ENCODE measurements around the gene IMMP1L. TPM values are rescaled to one million over a fixed set of nuclear protein-coding genes. Genes with fewer than 3 reads are reported as not detected.

The IMMP1L gene
- total RNA-seq, 1 donor from 2014 or later = 56.7 TPM

- H3K27ac Mint-ChIP-seq = no peak overlapping the region
Measured at GRCh38 chr11:31419669-31420068, 89.8 kb downstream of the IMMP1L start.

GRCh38 chr11:31419138-31419537, 90.3 kb downstream of the IMMP1L start:
- no peak overlapping the region for H3K27ac Mint-ChIP-seq
- no peak for DNase-seq (ENCODE audit: low spot score, unreplicated experiment)
- H3K4me1 Mint-ChIP-seq (ENCODE audit: low read depth) = peaks cover 26% of the 10 kb centered on the region
- no peaks in the 10 kb centered on the region for H3K27me3 Mint-ChIP-seq
- H3K9me3 Mint-ChIP-seq (ENCODE audit: low read depth) = no peaks in the 10 kb centered on the region
- H3K36me3 Mint-ChIP-seq (ENCODE audit: insufficient read depth) = peaks cover 7% of the 10 kb centered on the region
- H3K4me3 Mint-ChIP-seq (ENCODE audit: low read depth) = no peak overlapping the region
- no peak for TF ChIP-seq CTCF (IDR thresholded peaks at IDR 0.05; ENCODE audit: unreplicated experiment)

More at GRCh38 chr11:31419669-31420068, 89.8 kb downstream of the IMMP1L start:
- no peak for DNase-seq (ENCODE audit: low spot score, unreplicated experiment)
- TF ChIP-seq CTCF (IDR thresholded peaks at IDR 0.05; ENCODE audit: unreplicated experiment) = no peak
- H3K4me1 Mint-ChIP-seq (ENCODE audit: low read depth) = peaks cover 26% of the 10 kb centered on the region
- no peak overlapping the region for H3K4me3 Mint-ChIP-seq (ENCODE audit: low read depth)
- H3K27me3 Mint-ChIP-seq = no peaks in the 10 kb centered on the region
- H3K36me3 Mint-ChIP-seq (ENCODE audit: insufficient read depth) = peaks cover 3% of the 10 kb centered on the region
- H3K9me3 Mint-ChIP-seq (ENCODE audit: low read depth) = no peaks in the 10 kb centered on the region

- H3K4me1 Mint-ChIP-seq (ENCODE audit: low read depth) = peaks cover 26% of the 10 kb centered on the region
- no peak for TF ChIP-seq CTCF (IDR thresholded peaks at IDR 0.05; ENCODE audit: unreplicated experiment)
- no peaks in the 10 kb centered on the region for H3K9me3 Mint-ChIP-seq (ENCODE audit: low read depth)
Measured at GRCh38 chr11:31417816-31418215, 91.6 kb downstream of the IMMP1L start.

GRCh38 chr11:31417357-31417756, 92.1 kb downstream of the IMMP1L start:
- no peak for DNase-seq (ENCODE audit: low spot score, unreplicated experiment)
- H3K36me3 Mint-ChIP-seq (ENCODE audit: insufficient read depth) = peaks cover 7% of the 10 kb centered on the region
- no peak overlapping the region for H3K27ac Mint-ChIP-seq
- no peaks in the 10 kb centered on the region for H3K27me3 Mint-ChIP-seq
- H3K4me3 Mint-ChIP-seq (ENCODE audit: low read depth) = no peak overlapping the region
- no peak for TF ChIP-seq CTCF (IDR thresholded peaks at IDR 0.05; ENCODE audit: unreplicated experiment)
- no peaks in the 10 kb centered on the region for H3K9me3 Mint-ChIP-seq (ENCODE audit: low read depth)
- H3K4me1 Mint-ChIP-seq (ENCODE audit: low read depth) = peaks cover 24% of the 10 kb centered on the region

More at GRCh38 chr11:31417816-31418215, 91.6 kb downstream of the IMMP1L start:
- no peak for DNase-seq (ENCODE audit: low spot score, unreplicated experiment)
- Mint-ChIP-seq H3K4me3 (ENCODE audit: low read depth) (no peak overlapping the region), H3K36me3 (ENCODE audit: insufficient read depth) (peaks cover 7% of the 10 kb centered on the region), H3K27me3 (no peaks in the 10 kb centered on the region), H3K27ac (no peak overlapping the region)

- H3K36me3 Mint-ChIP-seq (ENCODE audit: insufficient read depth) = peaks cover 14% of the 10 kb centered on the region
- peaks cover 10% of the 10 kb centered on the region for H3K4me1 Mint-ChIP-seq (ENCODE audit: low read depth)
- H3K9me3 Mint-ChIP-seq (ENCODE audit: low read depth) = peaks cover 5% of the 10 kb centered on the region
- no peak overlapping the region for H3K27ac Mint-ChIP-seq
- TF ChIP-seq CTCF (IDR thresholded peaks at IDR 0.05; ENCODE audit: unreplicated experiment) = no peak
- no peaks in the 10 kb centered on the region for H3K27me3 Mint-ChIP-seq
- no peak for DNase-seq (ENCODE audit: low spot score, unreplicated experiment)
- no peak overlapping the region for H3K4me3 Mint-ChIP-seq (ENCODE audit: low read depth)
Measured at GRCh38 chr11:31415435-31415834, 94.0 kb downstream of the IMMP1L start.

All from progenitor cell of endocrine pancreas (in vitro differentiated cells).